GM18511 (cell line): Measurements from ENCODE around the gene IVL.

Experiments
- ATAC-seq: cut with Tn5 transposase; IDR thresholded peaks from one replicate; pipeline ENCODE4 v1.9.1; 2021; ENCODE audit warnings: mild to moderate bottlenecking, moderate library complexity; ENCODE audit not compliant: unreplicated experiment

The IVL gene

GRCh38 chr1:152946248-152946647, 37.9 kb downstream of the IVL start:
- ATAC-seq, result no peak

DNA sequence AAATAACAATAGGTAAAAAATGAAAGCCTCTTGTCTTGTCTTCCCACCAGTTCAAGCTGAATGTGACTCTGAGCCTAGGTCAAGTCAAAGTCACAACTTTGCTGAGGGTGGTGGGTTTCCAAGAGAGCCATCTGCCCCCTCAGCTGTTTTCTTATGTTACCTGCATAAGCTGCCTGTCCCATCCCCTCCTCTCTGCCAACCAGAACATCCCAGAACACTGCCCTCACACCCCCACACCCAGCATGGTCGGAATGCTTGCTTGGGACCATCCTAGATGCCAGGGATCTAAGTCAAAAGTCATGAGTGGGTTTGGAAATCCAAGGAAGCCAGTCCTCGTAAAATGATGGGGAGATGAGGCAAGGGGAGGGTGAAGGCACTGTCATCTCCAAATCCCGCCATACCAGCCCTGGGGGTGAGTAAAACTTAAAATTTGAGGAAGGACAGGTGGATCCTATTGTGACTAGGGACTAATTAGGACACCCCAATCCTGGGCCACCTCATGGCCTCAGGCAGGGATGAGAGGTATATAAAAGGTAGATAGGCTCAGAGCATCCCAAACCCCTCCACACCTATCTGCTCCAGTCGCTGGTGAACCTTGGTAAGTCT, 38.4 kb downstream of the IVL start, which contains the start of gene SPRR5:
Gene SPRR5, plus strand, starts transcription at position 556 of the 606 bp plus-strand sequence. CDS start 1,349 bp downstream, outside the sequence.
- no peak for ATAC-seq

- ATAC-seq, result no peak
Observed at GRCh38 chr1:152951711-152952110, 43.4 kb downstream of the IVL start.

DNA sequence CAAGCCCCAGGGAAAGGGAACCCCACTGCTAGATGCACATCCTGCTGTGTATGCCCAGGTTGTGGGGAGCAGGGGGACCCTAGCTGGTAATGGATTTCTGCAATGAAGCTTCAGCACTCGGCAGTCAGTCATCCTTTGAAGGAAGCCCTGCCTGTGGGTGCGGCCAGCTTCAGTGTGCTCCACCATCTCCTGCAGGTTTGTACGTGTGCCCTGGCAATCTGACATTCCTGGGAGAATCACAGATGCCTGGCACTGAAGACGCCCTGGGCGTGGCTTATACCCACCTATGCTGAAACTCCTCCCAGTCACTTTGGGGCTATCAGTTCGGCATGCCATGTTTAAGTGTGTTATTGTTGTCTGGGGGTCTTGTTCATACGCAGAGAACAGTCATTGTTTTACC, 45.4 kb downstream of the IVL start:
- no peak for ATAC-seq

GRCh38 chr1:152954436-152954835, 46.1 kb downstream of the IVL start:
- no peak for ATAC-seq

DNA sequence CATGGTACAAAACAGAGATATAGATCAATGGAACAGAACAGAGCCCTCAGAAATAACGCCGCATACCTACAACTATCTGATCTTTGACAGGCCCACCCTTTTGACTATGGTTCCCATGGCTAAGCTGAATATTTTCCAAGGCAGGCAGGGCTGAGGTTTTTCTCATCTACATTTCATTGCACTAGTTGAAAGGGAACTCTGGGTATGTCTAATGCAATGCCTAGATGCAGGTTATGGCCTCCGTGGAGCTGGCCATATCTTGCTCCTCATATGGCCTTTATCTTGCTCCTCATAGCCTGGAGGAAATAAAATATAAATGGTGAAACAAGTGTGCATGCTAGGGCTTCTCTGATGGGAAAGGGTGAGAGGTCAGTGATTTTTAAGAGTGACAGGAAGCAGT, 49.2 kb downstream of the IVL start:
- ATAC-seq, result no peak

DNA sequence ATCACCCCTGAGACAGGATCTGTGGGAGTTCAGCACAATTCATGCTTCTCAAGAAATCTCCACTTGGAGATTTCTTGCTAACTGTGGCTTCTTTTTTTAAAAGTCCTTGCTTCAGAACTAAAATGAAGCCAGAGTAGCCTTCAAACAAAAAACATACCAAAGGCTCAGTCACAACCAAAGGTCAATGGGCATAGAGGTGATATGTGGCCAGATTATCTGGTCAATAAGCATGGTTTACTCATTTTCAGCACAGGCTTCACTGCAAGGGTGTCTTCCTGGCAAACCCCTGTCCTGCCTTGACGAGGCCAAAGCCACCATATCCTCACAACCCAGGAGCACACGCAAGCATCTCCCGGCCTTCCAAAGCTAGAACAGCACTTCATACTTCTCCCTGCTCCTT, 50.9 kb downstream of the IVL start:
- no peak for ATAC-seq

DNA sequence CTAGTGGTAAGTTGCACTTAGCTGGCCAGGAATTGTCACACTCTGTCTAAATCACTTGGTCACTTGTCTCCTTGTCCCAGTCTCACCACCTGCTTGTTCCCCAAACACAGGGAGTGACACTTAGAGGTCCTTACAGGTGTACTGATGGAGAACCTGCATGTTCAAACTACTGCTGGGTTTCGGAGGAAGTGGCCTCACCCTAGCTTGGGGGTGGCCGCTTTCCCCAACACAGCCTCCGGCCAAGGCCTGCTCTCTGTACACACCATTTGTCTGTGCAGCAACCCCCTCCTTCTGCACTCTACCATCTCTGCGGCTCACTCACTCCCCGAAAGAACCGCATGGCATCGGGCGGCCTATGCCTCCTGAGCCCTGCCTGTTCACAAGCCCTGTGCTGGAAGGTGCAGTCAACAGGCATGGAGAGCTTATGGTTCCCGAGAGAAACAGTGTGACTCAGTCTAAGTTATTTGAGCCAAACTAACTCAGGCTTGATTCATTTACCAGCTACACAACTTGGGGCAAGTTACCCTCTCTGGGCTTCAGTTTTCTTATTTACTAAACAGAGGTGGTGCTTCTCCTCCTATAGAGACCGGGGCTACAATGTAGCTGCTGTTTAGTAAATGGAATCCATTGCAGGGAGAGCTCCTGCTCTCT, 51.6 kb downstream of the IVL start:
- ATAC-seq, result no peak

DNA sequence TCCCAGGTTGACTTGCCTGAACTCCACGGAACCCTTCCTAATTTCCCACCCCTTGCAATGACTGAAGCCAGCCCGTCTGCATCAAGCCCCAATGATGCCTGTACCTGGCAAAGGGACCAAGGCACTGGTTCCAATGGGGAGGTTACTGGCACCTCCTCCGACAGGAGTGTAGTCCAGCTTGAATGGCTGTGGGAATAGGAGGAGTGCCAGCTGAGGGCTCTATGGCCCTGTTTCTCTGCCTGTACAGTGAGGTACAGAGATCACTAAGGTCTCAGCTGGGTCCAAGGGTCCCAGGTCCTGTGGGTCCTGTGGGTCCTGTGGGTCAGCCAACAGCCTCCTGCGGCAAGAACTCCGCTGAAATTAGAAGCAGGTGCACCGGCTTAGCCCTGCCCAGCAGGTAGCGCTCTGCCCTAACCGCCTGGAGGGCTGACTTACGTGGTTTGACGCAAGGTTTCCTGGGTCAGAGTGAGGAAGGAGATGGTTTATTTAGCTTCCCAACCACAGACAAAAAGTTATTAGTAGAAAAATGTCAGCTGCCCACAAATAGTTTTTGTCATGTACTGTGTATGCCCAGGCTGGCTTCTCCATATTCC, 52.2 kb downstream of the IVL start:
- ATAC-seq, result no peak
